Bone marrow (tissue), 2 donors: ENCODE data around the gene TSC2.

Source experiments
- DNase-seq, 2 donors: peaks; one replicate each; lab custom pipeline; 2025; lab: John Stamatoyannopoulos, UW

TSC2 gene

DNA sequence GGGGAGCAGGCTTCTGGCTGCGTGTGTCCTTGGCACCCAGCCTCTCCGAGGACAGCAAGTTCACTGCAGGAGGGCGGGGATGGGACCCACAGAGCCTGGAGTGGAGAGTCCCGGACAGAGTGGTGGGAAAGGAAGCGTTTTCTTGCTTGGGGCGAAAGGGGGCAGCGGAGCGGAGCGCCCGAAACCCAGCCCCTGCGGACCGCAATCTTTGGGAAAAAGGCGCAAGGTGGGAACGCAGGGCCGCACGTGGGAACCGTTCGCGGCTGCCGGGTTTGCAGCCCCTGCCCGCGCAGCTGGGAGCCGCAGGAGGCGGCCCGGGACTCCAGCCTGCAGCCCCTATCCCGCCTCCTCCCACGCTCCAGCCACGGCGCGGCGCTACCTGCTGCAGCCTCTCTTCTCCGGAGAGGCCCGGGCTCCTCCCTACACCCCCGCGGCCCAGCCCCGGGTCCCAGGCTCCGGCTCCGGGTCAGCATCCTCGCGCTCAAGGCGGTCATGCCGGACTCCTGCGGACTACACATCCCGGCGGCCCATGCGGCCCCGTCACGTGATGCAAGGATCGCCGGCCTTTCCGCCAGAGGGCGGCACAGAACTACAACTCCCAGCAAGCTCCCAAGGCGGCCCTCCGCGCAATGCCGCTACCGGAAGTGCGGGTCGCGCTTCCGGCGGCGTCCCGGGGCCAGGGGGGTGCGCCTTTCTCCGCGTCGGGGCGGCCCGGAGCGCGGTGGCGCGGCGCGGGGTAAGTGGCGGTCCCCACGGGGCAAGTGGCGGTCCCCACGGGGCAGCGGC, at the start of gene TSC2, which contains the start of gene NTHL1:
TSC2 (plus strand) TSS at position 656 of the 786 bp plus-strand sequence. CDS start 631 bp downstream, outside the sequence.
NTHL1 (minus strand) TSS at position 505 of the 786 bp plus-strand sequence; CDS start at position 494, 11 bp downstream.
- DNase-seq = peak; percentile 78 to 85

DNA sequence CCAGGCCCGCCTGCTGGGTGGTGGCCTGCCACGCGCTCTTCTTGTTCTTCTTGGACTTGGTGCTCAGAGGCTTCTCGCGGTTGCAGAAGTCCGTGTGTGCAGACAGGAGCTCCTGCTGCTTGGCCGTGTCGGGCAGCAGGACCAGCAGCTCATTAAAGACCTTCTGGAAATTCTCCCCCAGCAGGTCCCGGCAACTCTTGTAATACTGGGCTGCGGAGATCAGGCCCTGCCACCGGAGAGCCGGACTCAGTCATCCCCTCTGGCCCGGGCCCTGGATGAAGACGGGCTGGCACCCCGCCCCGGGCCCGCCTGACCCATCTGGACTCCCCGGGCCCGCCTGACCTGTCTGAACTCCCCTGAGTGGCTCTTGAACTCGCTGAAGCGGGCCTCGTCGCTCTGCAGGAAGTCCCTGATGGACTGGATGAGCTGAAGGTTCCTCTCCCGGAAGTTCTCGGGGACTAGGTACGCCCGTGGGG, 49.4 kb upstream of the TSC2 start:
- DNase-seq = no peak

DNA sequence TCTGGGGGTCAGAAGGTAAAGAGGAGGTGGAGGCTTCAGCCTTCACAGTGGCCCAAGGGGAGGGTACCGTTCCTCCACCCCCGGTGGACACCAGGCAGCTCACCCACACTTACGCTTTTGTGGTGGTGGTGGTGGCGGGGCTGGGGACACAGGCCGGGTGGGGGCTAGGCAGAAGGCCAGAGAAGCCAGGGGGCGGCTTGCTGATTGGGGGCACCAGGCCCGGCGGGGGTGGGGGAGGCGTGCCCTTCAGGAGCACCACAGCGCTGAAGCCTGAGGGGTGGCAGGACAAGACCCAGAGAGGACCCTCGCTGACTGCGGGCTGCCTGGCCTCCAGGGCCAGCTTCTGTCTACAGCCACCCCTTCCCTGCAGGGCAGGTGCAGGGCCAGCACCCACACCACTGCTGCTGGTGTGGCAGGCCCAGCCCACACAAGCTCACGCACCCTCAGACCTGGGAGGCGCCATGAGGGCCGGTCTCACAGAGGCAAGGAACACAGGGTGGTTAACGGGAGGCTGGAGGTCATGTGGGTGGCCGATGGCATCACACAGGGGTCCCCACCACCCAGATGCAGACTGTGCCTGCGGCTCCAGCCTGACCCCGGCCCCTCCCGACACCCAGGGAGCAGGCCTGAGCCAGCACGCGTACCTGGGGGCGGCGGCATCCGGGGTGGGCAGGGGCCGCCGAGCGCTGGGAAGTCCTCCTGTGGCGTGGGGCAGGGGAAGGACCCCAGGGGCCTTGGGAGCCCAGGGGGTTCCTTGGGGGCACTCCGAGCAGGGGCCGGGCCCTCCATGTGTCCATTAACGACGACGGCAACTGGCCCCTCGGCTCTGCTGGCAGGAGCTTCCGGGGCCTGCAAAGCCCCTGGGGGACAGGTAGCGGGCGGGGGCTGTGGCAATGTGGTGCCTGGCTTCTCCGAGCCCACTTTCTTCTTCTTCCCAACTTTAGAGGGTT, 48.7 kb upstream of the TSC2 start:
- no peak for DNase-seq

DNA sequence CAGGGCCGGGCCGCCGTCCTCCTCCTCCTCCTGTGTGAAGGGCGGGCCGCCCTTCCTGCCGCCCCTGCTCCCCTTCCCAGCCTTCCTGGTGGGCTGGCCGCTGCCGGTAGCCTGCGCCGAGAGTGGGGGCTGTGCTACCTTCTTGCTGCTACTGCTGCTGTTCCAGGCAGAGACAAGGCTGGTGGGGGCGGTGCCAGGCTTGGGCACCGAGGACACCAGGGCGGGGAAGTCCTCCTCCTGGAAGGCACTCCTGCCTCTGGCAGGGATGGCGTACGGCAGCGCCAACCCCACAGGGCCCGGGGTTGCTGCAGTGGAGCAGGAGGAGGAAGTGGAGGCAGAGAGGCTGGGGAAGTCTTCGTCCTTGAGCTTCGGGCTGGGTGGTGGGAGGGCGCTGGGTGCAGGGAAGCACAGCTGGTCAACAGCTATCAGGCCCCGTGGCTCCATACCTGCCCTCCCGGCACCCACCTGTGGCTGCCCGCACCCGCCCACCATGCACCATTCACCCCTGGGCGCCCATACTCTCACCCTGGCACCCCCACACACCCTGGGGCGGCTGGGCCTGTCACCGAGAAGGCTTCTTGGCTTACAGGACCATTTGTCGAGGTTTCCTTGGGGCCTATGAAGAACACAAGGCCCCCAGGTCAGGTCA, 47.8 kb upstream of the TSC2 start:
- no peak for DNase-seq

DNA sequence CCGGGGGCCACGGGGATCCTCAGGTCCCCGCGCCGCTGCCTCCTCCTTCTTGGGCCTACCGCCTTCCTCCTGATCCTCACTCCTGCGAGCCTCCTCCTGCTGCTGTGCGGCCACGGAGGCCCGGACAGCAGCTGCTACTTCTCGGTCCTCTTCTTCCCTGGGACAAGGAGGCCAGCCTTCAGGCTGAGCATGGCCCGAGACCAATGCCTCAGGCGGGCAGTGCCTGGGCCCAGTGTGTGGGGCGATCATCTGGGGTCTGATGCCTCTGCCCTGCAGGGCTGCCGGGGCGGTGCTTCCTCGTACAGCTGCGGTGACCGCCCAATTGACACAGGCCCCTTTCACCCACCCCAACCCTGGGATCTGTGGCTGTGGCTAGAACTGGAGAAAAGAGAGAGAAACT, 46.8 kb upstream of the TSC2 start:
- no peak for DNase-seq

DNA sequence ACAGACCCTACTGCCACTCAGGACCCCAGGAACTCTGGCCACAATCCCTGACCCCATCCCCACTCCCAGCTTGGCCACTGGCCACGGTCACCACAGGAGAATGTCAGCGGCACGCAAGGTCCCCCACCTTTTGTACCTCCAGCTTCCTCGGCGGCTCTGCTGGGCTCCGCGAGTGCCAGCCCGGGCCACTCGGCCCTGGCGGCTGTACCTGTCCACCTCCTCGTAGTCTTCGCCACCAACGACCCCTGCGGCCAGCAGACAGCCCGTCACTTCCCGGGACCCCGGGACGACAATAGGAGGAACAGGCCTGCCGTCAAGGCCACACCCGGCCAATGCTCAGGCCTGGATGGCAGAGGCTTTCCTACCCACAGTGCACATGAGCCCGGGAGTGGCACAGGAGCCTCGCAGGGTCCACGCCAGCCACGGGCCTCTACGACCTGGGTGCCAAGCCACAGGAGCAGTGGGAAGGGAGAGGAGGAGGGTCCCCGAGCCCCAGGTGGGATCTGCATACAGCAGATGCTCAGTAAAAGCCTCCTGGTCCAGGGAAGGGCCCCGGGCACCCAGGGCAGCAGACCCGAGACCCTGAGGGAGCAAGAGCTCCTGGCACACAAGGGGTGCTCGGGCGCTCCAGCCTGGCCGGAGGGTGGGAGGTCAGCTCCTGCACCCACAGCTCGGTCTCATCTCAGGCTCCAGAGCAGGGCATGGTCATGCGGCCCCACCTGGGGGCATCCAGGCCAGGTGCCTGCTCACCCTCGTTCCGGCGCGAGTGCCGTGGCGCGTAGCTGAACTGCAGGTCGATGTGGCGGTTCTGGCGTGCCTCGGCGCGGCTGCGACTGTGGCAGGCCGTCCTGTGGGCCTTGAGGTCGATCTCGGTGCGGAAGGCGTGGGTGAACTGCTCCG, 46.1 kb upstream of the TSC2 start:
- DNase-seq = no peak

DNA sequence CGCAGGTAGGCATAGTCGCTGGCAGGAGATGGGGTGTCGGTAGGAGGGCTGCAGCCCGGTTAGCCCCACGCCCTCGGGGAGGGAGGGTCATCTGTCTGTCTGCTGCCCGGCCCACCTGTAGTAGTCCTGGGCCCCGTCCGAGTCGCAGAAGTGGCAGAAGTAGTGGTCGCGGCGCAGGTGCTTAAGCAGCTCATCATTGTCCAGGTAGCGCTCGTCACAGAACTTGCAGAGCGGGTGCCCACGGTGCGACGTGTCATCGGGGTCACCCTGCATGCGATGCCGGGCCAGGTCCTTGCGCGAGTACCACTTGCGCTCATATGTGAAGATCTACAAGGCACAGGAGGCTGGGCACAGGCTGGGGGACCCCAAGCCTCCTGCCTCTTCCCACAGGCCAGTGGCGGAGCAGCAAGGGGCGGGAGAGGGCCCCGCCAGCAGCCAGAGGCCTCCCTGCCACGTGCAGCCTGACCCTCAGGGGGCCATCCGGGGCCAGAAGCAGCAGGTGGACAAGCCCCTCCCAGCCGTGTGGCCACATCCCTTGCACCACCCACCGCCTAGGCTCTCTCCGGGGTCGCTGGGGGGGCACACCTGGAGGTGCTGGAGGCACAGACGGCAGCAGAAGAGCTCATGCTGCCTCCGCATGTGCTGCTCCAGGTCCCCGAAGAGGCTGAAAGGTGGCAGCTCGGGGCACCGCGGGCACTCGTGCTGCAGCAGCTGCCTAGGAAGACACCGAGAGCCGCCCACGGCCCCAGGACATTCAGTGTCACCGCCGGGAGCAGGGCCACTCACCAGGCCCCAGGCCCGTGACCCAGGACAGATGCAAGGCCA, 45.2 kb upstream of the TSC2 start:
- DNase-seq = no peak

DNA sequence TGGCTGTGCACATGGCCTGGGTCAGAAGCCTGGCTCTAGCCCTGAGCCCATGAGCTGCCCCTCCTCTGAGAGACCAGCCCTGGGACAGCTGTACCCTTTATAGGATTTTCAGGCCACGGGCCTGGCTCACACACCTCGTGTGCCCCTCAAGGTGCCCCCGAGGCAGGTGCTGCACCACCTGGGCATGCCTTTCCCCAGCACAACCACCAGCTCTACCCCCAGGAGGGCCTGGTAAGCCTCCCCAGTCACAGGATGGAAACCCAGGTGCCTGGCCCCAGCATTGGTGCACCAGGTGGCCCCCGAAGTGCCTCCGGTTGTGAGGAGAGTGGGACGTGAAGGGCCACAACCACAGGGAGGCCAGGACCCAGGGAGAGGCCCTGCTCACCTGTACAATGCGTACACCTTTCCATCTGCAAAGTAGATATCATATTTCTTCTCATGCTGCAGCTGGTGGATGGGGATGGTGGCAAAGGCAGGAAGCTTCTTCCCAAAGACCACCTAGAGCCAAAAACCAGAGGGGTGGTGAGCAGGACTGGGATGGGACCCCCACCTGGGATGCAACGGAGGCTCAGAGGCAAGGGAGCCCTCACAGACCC, 44.5 kb upstream of the TSC2 start:
- no peak for DNase-seq

DNA sequence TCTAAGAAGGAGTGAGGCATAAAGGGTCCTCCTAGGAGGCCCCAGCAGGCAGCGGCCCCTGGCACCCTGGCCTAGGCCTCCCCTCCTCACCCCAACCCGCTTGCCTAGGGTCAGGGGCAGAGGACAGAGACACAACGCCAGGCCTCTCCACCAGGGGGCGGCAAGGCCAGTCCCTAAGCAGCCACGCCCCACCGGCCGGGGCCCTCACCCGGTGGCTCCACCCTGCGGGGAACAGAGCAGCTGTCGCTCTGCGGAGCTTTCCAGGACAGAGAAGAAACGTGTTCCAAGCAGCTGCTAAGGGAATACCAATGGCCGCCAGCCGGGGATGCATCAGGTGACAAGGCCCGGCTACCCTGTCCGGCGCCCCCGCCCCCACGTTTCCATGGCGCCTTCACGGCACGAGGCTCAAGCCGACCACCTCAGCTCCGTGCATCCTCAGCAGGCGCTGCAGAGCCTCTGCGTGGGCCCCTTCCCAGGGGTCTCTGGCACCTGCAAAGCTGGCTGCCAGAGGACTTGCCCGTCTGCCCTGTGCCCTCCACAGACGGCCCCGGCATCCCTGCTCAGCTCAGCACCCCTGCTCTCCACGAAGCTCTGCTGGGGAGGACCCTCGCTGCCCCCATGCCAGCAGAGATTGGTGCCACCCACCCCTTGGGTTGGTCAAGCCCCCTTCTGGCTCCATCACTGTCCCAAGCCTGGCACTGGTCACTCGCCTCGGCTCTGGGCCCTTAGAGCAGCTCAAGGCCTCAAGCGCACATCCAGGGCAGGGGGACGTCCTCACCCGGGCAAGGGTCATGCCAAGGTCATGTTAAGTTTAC, 43.8 kb upstream of the TSC2 start:
- peak; percentile 66 to 79 for DNase-seq

DNA sequence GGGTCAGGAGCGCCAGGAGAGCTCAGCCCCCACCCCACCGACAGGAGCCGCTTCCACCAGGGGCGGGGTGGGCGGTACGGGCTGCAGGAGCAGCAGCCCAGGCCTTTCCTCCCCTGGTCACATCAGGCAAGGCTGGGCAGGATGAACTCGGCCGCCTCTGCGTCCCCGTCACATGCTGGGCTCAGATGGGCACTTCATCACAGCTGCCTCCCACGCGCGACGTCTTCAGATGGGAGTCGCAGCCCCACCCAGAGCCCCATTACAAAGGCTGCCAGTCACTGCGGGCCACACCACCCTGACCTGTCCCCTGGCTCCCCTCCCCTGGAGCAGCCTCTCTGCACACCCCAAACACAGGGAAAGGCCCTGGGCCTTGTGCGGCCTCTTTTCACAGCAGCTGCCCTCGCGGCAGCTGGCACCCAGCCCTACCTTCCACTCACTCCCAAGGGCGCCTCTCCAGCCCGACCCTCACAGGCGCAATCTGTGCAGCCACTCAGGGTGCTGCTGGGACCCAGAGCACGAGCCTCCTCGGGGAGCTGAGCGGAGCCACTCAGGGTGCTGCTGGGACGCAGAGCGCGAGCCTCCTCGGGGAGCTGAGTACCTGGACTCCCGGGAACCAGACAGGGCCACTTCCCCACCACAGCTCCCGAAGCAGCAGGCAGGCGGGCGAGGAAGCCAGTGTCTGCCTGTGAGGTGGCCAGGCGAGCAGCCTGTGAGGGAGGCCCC, 42.8 kb upstream of the TSC2 start:
- no peak for DNase-seq

DNA sequence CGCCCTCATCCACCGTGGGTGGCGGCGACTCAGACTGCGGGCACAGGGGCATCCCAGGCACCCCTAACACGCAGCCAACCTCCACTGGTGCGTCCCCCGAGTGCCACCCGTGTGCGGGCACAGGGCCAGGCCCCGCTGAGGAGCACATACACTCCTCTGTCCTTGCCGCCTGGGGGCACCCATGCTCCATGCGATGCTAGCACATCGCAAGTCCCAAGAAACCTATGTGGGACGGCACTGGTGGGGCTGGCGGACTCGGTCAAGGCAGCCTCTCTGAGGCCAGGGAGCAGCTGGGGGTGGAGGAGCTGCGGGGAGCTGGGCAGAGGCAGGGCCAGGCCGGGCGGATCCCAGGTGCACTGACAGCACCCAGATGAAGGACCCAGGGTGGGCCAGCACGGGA, 42.1 kb upstream of the TSC2 start:
- peak in 1 of 2 donors; percentile 36 for DNase-seq

DNA sequence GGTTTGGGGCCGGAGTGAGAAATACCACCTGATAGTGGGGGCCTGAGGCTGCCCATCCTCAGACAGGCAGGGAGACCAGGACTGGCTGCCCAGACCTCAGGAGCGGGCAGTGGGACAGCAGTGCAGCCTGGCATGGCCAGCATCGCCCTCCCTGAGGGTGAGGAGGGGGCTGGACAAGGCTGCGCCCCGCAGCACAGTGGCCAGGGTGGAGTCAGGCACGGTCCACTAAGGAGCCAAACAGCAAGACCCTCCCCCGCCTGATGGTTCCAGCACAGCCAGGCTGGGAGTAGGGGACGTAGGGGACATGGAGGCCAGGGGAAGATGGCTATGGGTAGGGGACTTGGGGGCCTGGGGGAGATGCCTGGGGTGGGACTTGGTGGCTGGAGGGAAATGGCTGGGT, 41.5 kb upstream of the TSC2 start:
- DNase-seq = no peak

DNA sequence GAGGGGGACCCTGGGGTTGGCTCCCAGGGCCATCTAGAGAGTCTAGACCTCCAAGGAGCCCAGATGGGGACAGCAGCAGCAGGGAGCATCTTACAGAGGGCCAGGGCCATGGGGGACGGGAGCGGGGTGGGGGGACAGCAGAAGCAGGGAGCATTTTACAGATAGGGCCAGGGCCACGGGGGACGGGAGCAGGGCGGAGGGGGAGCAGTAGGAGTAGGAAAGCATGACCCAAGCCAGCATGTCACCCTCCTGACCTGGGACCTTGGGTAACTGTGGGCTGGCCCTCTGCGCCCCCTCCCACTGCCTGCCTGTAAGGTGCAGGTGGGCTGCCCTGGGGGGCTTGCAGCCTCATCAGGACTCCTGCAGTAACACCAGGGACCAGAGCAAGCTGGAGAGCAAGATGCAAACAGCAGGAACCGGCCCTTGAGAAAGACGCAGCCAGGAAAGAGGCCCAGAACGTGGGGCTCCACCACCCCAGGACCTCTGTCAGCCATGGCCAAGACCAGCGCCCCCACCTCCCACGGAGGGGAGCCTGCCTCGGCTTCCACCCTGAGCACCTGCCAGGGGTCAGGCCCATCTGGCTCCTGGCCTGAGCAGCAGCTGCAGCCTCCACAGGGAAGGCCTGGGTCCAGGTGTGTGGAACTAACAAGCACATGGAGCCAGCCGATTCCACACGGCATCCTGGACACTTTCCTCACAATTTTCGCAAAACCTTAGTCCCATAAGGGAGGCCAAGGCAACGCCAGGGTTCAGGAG, 40.5 kb upstream of the TSC2 start:
- no peak for DNase-seq

DNA sequence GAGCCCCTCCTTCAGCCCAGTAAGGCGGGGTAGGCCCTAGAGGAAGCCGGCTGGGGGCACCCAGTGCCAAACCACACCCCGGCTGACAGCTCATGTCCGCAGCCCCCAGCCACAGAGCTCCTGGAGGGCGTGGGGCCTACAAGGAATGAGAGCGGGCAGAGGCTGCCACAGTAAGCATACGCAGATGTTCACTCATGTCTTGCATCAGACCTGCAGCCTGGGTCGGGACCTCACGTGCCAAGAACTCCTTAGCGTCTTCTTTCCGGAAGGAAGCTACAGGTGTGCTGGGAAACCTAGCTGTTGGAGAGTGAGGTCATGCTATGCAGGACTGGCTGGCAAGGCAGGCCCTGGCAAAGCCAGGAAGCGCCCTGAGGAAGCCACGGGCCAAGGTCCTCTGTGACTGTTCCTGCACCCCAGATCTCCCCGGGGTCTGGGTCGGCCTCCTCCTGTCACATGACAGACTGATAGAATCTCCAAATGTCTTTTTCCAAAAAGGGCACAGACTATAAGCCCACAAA, 39.7 kb upstream of the TSC2 start:
- peak in 1 of 2 donors; percentile 30 for DNase-seq

DNA sequence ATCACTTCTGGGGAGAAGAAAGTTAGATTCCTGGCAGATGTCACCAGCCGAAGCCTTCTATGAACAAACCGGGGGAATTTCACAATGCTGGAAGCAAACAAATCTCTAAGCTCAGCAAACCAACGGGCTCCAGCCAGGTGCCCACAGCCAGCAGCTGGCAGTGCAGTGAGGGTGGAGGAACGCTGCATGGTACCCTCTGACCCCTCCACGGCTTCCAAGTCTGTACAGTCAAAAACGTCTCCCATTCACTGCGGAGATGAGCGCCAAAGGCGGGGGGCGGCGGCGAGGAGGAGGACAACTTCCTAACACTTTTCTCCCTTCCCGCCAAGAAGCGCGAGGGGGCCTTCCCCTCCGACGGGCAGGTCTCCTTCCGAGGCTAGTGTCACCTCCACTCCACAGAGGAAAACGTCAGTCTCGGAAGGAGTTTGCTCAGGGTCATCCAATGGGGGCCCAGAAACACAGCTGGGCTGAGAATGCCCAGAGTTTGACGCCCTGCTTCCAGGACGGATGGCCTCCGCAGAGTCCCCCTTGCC, 39.1 kb upstream of the TSC2 start:
- peak in 1 of 2 donors; percentile 30 for DNase-seq

DNA sequence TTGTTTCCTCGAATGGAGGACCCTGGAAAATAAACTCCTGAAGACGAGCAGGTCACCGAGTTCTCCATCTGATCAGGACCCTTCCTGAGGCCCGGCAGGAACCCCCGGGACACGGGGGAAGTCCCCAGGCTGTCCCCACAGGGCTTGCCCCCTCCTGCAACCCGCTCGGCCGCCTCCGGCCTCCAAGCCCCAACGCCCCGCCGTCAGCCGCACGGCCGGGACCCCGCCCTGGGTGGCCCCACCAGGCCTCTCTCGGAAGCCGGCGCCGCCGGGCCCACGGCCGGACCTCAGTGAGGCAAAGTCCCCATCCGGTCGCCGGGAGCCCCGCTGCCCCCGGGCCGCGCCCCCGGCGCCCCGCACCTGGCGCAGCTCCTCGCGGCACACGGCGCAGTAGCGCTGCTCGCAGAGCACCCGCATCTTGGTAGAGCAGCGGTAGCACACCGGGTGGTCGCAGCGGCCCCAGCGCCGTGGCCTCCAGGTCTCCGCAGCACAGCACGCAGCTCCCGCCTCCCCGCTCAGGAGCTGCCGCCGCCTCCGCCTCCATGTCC, 38.5 kb upstream of the TSC2 start:
- DNase-seq = no peak
